Measurements from ENCODE around the gene LTB.

The LTB gene

DNA sequence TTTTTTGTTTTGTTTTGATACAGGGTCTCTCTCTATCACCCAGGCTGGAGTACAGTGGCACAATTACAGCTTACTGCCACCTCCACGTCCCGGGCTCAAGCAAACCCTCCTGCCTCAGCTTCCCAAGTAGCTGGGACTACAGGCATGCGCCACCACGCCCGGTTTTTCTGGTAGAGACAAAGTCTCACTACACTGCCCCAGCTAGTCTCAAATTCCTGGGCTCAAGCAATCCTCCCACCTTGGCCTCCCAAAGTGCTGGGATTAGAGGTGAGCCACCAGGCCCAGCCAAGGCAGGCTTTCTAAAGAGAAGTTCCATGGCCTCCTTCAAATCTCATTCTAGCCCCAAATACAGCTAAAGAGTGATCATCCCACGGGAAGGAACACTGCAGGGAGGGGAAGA lies 48.2 kb downstream of the LTB start:
- no peak for DNase-seq (ENCODE audit: low read depth)
- TF ChIP-seq, protein P1, sequence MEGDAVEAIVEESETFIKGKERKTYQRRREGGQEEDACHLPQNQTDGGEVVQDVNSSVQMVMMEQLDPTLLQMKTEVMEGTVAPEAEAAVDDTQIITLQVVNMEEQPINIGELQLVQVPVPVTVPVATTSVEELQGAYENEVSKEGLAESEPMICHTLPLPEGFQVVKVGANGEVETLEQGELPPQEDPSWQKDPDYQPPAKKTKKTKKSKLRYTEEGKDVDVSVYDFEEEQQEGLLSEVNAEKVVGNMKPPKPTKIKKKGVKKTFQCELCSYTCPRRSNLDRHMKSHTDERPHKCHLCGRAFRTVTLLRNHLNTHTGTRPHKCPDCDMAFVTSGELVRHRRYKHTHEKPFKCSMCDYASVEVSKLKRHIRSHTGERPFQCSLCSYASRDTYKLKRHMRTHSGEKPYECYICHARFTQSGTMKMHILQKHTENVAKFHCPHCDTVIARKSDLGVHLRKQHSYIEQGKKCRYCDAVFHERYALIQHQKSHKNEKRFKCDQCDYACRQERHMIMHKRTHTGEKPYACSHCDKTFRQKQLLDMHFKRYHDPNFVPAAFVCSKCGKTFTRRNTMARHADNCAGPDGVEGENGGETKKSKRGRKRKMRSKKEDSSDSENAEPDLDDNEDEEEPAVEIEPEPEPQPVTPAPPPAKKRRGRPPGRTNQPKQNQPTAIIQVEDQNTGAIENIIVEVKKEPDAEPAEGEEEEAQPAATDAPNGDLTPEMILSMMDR (conservative IDR thresholded peaks at IDR 0.05; ENCODE audit: control insufficient read depth, insufficient read depth, low read depth, low read length) = no peak

DNA sequence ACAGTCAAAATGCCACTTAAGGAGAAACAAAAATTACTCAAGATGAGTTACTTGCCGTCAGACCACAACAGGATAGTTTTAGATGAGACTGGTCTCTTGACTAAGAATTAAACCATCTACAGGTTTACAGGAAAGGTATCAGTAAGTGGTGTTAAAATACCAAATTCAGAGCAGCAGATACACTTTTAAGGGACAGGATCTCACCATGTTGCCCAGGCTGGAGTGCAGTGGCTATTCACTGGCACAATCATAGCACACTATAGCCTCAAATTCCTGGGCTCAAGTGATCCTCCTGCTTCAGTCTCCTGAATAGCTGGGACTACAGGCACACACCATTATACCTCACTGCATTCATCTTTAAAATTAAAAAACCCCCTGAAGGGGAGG lies 48.8 kb downstream of the LTB start:
- DNase-seq (ENCODE audit: low read depth) = no peak
- TF ChIP-seq, protein P1 (conservative IDR thresholded peaks at IDR 0.05; ENCODE audit: control insufficient read depth, insufficient read depth, low read depth, low read length) = no peak
- H3K4me3 ChIP-seq (ENCODE audit: control insufficient read depth, low read depth, low read length) = no peak overlapping the region

More for the DNA sequence above, 48.2 kb downstream of the LTB start:
- H3K4me3 ChIP-seq (ENCODE audit: control insufficient read depth, low read depth, low read length) = no peak overlapping the region

GRCh38 chr6:31532644-31533454 lies 49.4 kb downstream of the LTB start:
- TF ChIP-seq, protein P1 (conservative IDR thresholded peaks at IDR 0.05; ENCODE audit: control insufficient read depth, insufficient read depth, low read depth, low read length) = no peak
- no peak for DNase-seq (ENCODE audit: low read depth)
- no peak overlapping the region for H3K4me3 ChIP-seq (ENCODE audit: control insufficient read depth, low read depth, low read length)

DNA sequence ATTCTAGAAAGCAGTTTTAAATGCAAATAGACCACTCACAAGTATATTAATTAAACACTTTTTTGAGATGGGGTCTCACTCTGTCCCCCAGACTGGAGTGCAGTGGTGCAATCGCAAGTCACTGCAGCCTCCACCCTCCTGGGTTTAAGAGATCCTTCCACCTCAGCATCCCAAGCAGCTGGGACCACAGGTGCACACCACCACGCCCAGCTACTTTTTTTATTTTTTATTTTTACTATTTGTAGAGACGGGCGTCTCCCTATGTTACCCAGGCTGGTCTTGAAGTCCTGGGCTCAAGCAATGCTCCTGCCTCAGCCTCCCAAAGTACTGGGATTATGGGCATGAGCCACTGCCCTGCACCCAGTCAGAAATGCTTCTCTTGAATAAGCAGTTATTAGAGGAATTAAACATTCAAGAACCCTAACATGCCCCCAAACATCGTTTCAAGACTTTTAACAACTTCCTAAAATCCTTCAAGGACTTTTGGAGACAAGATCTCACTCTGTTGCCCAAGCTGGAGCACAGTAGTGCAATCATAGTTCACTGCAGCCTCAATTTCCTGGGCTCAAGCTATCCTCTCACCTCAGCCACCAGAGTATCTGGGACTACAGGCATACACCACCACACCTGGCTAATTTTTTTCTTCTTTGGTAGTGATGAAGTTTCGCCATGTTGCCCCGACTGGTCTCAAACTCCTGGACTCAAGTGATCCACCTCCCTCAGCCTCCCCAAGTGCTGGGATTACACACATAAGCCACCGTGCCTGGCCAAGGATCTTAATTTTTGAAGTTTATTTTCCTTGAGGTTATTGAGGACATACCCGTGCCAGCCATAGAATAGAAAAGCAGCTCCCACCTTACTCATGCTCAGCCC lies 50.2 kb downstream of the LTB start:
- no peak overlapping the region for H3K4me3 ChIP-seq (ENCODE audit: control insufficient read depth, low read depth, low read length)
- no peak for DNase-seq (ENCODE audit: low read depth)
- TF ChIP-seq, protein P1 (conservative IDR thresholded peaks at IDR 0.05; ENCODE audit: control insufficient read depth, insufficient read depth, low read depth, low read length) = no peak

DNA sequence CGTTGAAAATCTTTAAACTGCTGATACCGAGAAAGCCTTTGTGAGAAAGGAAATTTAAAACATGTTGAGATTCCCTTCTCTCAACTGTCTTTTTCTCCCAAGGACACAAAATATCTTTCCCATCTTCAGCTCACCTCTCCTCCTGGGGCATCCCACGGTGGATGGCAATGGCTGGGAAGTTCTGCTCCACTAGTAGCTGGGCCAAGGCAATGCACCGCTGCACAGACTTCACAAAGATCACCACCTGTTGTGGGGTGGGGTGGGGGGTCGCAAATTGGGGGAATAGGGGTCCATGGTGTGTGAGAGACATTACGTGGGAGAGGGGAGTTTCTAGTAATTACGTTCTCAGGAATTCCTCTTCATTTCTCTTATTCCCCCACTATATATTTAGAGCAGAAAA lies 51.1 kb downstream of the LTB start:
- no peak for DNase-seq (ENCODE audit: low read depth)
- H3K4me3 ChIP-seq (ENCODE audit: control insufficient read depth, low read depth, low read length) = no peak overlapping the region
- TF ChIP-seq, protein P1 (conservative IDR thresholded peaks at IDR 0.05; ENCODE audit: control insufficient read depth, insufficient read depth, low read depth, low read length) = no peak

DNA sequence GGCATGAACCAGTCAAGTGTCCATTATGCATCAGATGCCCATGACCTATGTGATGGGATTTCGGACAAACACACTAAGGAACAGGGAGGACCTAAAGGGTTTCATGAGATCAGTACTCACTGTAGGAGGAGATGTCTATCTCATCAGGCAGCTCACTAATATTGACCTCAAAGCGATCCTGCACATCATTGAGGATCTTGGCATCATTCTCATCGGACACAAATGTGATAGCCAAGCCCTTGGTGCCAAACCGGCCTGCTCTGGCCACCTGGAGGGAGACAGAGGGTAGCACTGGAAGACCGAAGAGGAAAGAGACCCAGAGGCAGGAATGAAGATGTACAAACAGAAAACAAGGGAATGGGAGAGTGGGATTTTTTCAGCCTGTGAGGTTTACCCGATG lies 51.6 kb downstream of the LTB start:
- H3K4me3 ChIP-seq (ENCODE audit: control insufficient read depth, low read depth, low read length) = no peak overlapping the region
- TF ChIP-seq, protein P1 (conservative IDR thresholded peaks at IDR 0.05; ENCODE audit: control insufficient read depth, insufficient read depth, low read depth, low read length) = peak; percentile 8
- no peak for DNase-seq (ENCODE audit: low read depth)
